ENCODE results near the gene OLFM1.

The OLFM1 gene

DNA sequence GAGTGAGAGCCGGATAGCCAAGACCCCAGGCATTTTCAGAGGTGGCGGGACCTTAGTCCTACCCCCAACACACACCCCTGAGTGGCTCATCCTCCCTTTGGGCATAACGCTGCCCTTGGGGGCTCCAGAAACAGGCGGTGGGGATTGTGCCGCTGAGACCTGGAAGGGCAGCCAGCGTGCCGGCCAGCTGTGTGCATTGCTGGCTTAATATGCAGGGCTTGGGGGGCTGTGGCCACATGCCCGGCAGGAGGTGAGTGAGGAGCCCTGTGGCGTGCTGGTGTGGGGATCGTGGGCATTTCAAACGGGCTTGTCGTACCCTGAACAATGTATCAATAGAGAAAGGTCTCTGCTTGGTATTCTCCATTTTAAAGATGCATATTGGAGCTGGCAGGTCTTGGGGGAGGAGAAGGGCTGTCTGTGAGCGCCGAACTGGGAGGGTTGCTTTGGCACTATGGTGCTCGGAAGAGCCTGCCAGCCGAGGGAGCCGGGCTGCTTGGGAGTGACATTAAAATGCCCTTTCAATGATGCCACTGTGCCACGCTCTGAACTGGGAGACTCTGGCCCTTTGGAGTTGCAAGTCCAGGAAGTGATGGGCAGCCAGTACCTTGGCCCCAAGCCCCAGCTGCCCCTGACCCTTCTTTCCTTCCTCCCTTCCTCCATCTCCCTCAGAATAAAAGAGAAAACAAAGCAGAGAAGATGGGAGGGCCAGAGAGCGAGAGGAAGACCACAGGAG, 11.2 kb upstream of the OLFM1 start:
- Histone ChIP-seq H3K36me3 (ENCODE audit: control insufficient read depth, insufficient read depth, low read length) (no peaks in the 10 kb centered on the region), H3K4me1 (ENCODE audit: control insufficient read depth, insufficient read depth, low read length, poor library complexity, severe bottlenecking) (no peaks in the 10 kb centered on the region), H3K4me3 (ENCODE audit: insufficient read depth, low read depth, low read length, poor library complexity, severe bottlenecking) (no peak overlapping the region), H3K27ac (ENCODE audit: insufficient read depth, low read length, poor library complexity, severe bottlenecking) (no peak overlapping the region), H3K9me3 (ENCODE audit: control insufficient read depth, low read length) (no peaks in the 10 kb centered on the region), H3K27me3 (replicated peaks; ENCODE audit: control insufficient read depth, insufficient read depth, low read length, poor library complexity, severe bottlenecking) (no peaks in the 10 kb centered on the region)
- DNase-seq = no peak

DNA sequence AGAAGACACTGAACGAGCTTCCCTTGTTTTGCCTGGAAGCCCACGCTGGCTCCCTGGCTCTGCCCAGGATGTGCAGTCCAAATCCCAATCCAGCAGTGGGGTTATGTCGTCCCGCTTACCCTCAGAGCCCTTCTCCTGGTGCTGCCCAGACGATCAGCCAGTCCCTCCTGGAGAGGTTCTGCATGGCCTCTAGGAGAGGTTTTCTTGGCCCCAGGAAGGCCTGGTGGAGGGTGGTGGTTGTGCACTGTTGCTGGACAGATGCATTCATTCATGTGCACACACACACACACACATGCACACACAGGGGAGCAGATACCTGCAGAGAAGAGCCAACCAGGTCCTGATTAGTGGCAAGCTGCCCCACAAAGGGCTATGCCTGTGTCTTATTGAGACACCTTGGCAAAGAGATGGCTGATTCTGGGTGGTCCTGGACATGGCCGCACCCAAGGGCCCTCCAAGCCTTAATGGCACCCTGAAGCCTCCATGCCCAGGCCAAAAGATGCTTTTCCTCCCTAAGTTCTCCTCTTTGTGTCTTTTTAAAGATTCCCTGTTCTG, 10.5 kb upstream of the OLFM1 start:
- Histone ChIP-seq H3K4me3 (ENCODE audit: insufficient read depth, low read depth, low read length, poor library complexity, severe bottlenecking) (no peak overlapping the region), H3K36me3 (ENCODE audit: control insufficient read depth, insufficient read depth, low read length) (no peaks in the 10 kb centered on the region), H3K27me3 (replicated peaks; ENCODE audit: control insufficient read depth, insufficient read depth, low read length, poor library complexity, severe bottlenecking) (no peaks in the 10 kb centered on the region), H3K9me3 (ENCODE audit: control insufficient read depth, low read length) (no peaks in the 10 kb centered on the region), H3K4me1 (ENCODE audit: control insufficient read depth, insufficient read depth, low read length, poor library complexity, severe bottlenecking) (no peaks in the 10 kb centered on the region), H3K27ac (ENCODE audit: insufficient read depth, low read length, poor library complexity, severe bottlenecking) (no peak overlapping the region)
- DNase-seq = no peak

- H3K9me3 ChIP-seq (ENCODE audit: control insufficient read depth, low read length) = no peaks in the 10 kb centered on the region
- H3K27ac ChIP-seq (ENCODE audit: insufficient read depth, low read length, poor library complexity, severe bottlenecking) = no peak overlapping the region
- H3K4me1 ChIP-seq (ENCODE audit: control insufficient read depth, insufficient read depth, low read length, poor library complexity, severe bottlenecking) = no peaks in the 10 kb centered on the region
- H3K4me3 ChIP-seq (ENCODE audit: insufficient read depth, low read depth, low read length, poor library complexity, severe bottlenecking) = no peak overlapping the region
- H3K27me3 ChIP-seq (replicated peaks; ENCODE audit: control insufficient read depth, insufficient read depth, low read length, poor library complexity, severe bottlenecking) = no peaks in the 10 kb centered on the region
- no peak for DNase-seq
- no peaks in the 10 kb centered on the region for H3K36me3 ChIP-seq (ENCODE audit: control insufficient read depth, insufficient read depth, low read length)
These were observed 9.8 kb upstream of the OLFM1 start for GRCh38 chr9:135077497-135078200.

DNA sequence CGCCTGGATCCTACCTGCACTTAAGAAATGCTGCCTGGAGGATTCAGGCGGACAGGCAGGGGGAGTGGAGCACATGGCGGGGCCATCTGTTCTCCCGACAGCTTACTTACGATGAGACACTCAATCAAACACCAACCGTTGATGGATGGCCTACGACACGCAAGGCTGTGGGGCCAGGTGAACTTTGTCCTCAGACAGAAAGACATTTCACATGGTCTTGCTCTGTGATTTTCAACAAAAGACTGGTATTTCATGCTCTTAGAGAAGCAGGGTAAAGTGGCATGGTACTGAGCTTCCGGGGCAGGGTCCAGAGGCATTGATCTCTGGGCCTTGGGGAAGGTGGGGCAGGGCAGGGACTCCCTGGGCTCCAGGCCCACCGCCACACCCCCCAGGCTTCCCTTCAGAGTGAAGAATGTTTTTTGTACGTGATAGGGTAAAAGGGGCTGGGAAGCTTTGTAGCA, 9.1 kb upstream of the OLFM1 start:
- H3K4me1 ChIP-seq (ENCODE audit: control insufficient read depth, insufficient read depth, low read length, poor library complexity, severe bottlenecking) = no peaks in the 10 kb centered on the region
- no peaks in the 10 kb centered on the region for H3K27me3 ChIP-seq (replicated peaks; ENCODE audit: control insufficient read depth, insufficient read depth, low read length, poor library complexity, severe bottlenecking)
- DNase-seq = no peak
- H3K27ac ChIP-seq (ENCODE audit: insufficient read depth, low read length, poor library complexity, severe bottlenecking) = no peak overlapping the region
- H3K36me3 ChIP-seq (ENCODE audit: control insufficient read depth, insufficient read depth, low read length) = no peaks in the 10 kb centered on the region
- no peaks in the 10 kb centered on the region for H3K9me3 ChIP-seq (ENCODE audit: control insufficient read depth, low read length)
- H3K4me3 ChIP-seq (ENCODE audit: insufficient read depth, low read depth, low read length, poor library complexity, severe bottlenecking) = no peak overlapping the region

GRCh38 chr9:135079018-135079417, 8.4 kb upstream of the OLFM1 start:
- DNase-seq = no peak
- H3K27me3 ChIP-seq (replicated peaks; ENCODE audit: control insufficient read depth, insufficient read depth, low read length, poor library complexity, severe bottlenecking) = no peaks in the 10 kb centered on the region

DNA sequence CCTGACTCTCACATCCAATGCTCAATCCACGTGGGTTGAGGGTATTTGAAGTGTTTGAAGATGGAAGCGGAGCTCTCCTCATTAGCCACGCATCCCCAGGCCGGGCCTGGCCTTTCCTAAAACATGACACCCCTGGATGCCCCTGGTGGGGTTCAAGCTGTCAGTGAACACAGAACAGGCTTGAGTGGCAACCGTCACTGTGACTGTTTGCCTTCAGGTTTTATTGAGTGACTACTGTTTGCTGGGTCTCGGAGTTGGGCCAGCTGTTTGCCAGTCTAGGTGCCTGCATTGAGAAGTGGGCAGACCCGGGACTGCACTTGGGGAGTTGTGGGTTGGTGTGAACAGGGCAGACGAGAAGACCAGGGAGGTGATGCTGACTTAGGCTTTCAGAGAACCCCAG, 7.8 kb upstream of the OLFM1 start:
- H3K9me3 ChIP-seq (ENCODE audit: control insufficient read depth, low read length) = no peaks in the 10 kb centered on the region
- H3K4me1 ChIP-seq (ENCODE audit: control insufficient read depth, insufficient read depth, low read length, poor library complexity, severe bottlenecking) = no peaks in the 10 kb centered on the region
- DNase-seq = no peak
- no peaks in the 10 kb centered on the region for H3K27me3 ChIP-seq (replicated peaks; ENCODE audit: control insufficient read depth, insufficient read depth, low read length, poor library complexity, severe bottlenecking)
- no peaks in the 10 kb centered on the region for H3K36me3 ChIP-seq (ENCODE audit: control insufficient read depth, insufficient read depth, low read length)
- H3K4me3 ChIP-seq (ENCODE audit: insufficient read depth, low read depth, low read length, poor library complexity, severe bottlenecking) = no peak overlapping the region
- H3K27ac ChIP-seq (ENCODE audit: insufficient read depth, low read length, poor library complexity, severe bottlenecking) = no peak overlapping the region

More at GRCh38 chr9:135079018-135079417, 8.4 kb upstream of the OLFM1 start:
- Histone ChIP-seq H3K4me3 (ENCODE audit: insufficient read depth, low read depth, low read length, poor library complexity, severe bottlenecking) (no peak overlapping the region), H3K9me3 (ENCODE audit: control insufficient read depth, low read length) (no peaks in the 10 kb centered on the region), H3K36me3 (ENCODE audit: control insufficient read depth, insufficient read depth, low read length) (no peaks in the 10 kb centered on the region), H3K27ac (ENCODE audit: insufficient read depth, low read length, poor library complexity, severe bottlenecking) (no peak overlapping the region), H3K4me1 (ENCODE audit: control insufficient read depth, insufficient read depth, low read length, poor library complexity, severe bottlenecking) (no peaks in the 10 kb centered on the region)

DNA sequence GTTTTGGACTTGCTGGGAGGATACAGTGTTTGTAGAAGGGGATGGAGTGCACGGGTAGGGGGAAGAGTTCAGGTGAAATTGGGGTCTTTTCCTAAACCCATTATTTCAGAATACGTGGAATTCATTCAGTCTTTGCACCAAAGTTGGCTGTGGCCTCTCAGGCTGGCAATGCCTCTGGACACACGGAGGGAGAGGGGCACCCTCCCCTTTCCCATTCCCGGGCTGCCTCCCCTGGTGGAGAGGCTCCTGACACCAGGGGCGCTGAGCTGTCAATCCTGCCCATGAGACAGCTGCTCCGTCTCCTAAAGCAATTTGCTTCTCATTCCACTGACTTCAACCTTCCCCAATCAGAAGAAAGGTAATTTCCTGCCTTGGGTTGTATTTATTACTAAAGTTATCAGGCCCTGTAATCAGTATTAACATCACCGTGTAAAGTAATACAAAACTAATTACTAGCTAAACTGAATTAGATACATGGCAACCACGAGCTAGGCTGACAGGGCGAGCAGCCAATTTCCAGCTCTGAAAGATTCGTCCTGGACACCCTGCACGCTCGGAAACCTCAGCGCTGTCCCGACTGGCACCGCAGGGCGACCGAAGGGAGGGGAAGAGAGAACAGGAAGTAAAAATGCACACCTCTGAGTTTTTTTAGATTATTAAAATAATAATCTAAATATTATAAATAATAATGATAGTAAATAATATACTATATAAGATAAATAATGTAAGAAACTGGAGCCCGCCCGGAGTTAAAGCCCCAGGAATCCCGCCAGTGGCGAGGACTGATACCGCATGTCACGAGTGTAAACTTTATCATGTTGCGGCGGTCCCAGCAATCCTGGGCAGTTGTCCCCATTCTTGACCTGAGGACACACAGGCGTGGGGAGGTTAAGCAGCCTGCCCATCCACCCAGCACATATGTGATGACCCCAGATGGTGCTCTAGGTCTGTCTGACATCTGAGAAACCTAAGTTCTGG, 6.9 kb upstream of the OLFM1 start:
- Histone ChIP-seq H3K27me3 (replicated peaks; ENCODE audit: control insufficient read depth, insufficient read depth, low read length, poor library complexity, severe bottlenecking) (no peaks in the 10 kb centered on the region), H3K36me3 (ENCODE audit: control insufficient read depth, insufficient read depth, low read length) (no peaks in the 10 kb centered on the region), H3K4me1 (ENCODE audit: control insufficient read depth, insufficient read depth, low read length, poor library complexity, severe bottlenecking) (no peaks in the 10 kb centered on the region), H3K9me3 (ENCODE audit: control insufficient read depth, low read length) (no peaks in the 10 kb centered on the region), H3K27ac (ENCODE audit: insufficient read depth, low read length, poor library complexity, severe bottlenecking) (no peak overlapping the region), H3K4me3 (ENCODE audit: insufficient read depth, low read depth, low read length, poor library complexity, severe bottlenecking) (no peak overlapping the region)
- no peak for DNase-seq

GRCh38 chr9:135081264-135081660, 6.2 kb upstream of the OLFM1 start:
- H3K27me3 ChIP-seq (replicated peaks; ENCODE audit: control insufficient read depth, insufficient read depth, low read length, poor library complexity, severe bottlenecking) = peaks cover 4% of the 10 kb centered on the region

GRCh38 chr9:135081731-135082130, 5.7 kb upstream of the OLFM1 start:
- H3K9me3 ChIP-seq (ENCODE audit: control insufficient read depth, low read length) = no peaks in the 10 kb centered on the region
- no peak overlapping the region for H3K4me3 ChIP-seq (ENCODE audit: insufficient read depth, low read depth, low read length, poor library complexity, severe bottlenecking)
- no peak overlapping the region for H3K27ac ChIP-seq (ENCODE audit: insufficient read depth, low read length, poor library complexity, severe bottlenecking)
- no peaks in the 10 kb centered on the region for H3K36me3 ChIP-seq (ENCODE audit: control insufficient read depth, insufficient read depth, low read length)
- peaks cover 4% of the 10 kb centered on the region for H3K27me3 ChIP-seq (replicated peaks; ENCODE audit: control insufficient read depth, insufficient read depth, low read length, poor library complexity, severe bottlenecking)
- no peaks in the 10 kb centered on the region for H3K4me1 ChIP-seq (ENCODE audit: control insufficient read depth, insufficient read depth, low read length, poor library complexity, severe bottlenecking)
- DNase-seq = no peak

More at GRCh38 chr9:135081264-135081660, 6.2 kb upstream of the OLFM1 start:
- H3K4me1 ChIP-seq (ENCODE audit: control insufficient read depth, insufficient read depth, low read length, poor library complexity, severe bottlenecking) = no peaks in the 10 kb centered on the region
- H3K27ac ChIP-seq (ENCODE audit: insufficient read depth, low read length, poor library complexity, severe bottlenecking) = no peak overlapping the region
- H3K36me3 ChIP-seq (ENCODE audit: control insufficient read depth, insufficient read depth, low read length) = no peaks in the 10 kb centered on the region
- no peak overlapping the region for H3K4me3 ChIP-seq (ENCODE audit: insufficient read depth, low read depth, low read length, poor library complexity, severe bottlenecking)
- DNase-seq = no peak
- H3K9me3 ChIP-seq (ENCODE audit: control insufficient read depth, low read length) = no peaks in the 10 kb centered on the region
